GM12872 (cell line): ENCODE results near the gene POLR1F.

Experiments used
- TF ChIP-seq, protein P1 (sequence below): IDR thresholded peaks from 3 replicates; pipeline ENCODE4 v1.5.1; 2011; ENCODE audit warnings: low read depth, mild to moderate bottlenecking, low read length, moderate library complexity; ENCODE audit not compliant: insufficient read depth

Gene POLR1F

DNA sequence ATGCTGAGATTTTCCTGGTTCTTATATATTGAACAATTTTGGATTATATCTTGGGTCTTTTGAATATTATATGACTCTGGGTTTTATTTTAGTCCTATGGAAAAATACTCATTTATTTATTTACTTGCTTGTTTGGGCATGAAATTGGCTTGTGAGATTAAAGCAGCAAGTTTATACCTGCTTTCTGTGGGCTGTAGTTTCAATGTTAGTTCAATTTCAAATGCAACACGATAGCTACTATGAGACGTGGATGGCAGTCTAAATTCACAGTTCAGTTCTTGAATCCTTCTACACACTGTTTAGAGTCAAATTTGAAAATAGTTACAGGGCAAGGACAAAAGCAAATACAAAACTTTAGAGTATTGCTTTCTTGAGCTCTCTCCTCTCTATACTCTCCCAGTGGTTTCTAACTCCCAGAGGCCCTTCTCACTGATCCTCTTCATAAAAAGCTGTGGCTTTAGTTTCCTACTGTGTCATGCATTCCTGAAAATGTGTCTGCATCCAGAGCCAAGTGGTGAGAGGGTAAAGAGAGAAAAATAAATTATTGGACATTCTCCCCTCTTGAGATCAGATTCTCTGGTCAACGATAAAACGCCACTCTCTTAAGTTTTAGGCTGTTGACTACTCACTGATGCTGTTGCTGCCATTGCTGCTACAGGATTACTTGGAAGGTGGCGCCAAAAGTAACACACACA, 34.4 kb downstream of the POLR1F start:
- TF ChIP-seq, protein P1, sequence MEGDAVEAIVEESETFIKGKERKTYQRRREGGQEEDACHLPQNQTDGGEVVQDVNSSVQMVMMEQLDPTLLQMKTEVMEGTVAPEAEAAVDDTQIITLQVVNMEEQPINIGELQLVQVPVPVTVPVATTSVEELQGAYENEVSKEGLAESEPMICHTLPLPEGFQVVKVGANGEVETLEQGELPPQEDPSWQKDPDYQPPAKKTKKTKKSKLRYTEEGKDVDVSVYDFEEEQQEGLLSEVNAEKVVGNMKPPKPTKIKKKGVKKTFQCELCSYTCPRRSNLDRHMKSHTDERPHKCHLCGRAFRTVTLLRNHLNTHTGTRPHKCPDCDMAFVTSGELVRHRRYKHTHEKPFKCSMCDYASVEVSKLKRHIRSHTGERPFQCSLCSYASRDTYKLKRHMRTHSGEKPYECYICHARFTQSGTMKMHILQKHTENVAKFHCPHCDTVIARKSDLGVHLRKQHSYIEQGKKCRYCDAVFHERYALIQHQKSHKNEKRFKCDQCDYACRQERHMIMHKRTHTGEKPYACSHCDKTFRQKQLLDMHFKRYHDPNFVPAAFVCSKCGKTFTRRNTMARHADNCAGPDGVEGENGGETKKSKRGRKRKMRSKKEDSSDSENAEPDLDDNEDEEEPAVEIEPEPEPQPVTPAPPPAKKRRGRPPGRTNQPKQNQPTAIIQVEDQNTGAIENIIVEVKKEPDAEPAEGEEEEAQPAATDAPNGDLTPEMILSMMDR: no peak

DNA sequence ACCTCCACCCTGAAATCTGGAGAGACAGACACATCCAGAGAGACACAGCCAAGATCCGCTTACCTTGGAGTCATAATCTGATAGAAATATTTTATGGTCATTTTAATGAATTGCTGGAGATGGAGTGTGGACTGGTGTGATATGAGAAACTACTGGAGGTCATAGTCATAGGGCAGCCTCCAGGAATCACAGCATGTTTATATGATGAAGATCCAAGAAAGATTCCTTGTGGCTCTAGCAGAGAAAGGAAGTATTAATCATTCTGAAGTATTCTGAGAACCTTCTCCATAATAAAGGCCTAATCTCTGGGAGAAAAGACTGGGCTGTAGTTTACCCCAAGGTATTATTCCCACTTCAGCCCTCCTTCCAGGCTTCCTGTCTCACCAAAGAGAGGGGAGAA, 38.0 kb downstream of the POLR1F start:
- TF ChIP-seq, protein P1: no peak

DNA sequence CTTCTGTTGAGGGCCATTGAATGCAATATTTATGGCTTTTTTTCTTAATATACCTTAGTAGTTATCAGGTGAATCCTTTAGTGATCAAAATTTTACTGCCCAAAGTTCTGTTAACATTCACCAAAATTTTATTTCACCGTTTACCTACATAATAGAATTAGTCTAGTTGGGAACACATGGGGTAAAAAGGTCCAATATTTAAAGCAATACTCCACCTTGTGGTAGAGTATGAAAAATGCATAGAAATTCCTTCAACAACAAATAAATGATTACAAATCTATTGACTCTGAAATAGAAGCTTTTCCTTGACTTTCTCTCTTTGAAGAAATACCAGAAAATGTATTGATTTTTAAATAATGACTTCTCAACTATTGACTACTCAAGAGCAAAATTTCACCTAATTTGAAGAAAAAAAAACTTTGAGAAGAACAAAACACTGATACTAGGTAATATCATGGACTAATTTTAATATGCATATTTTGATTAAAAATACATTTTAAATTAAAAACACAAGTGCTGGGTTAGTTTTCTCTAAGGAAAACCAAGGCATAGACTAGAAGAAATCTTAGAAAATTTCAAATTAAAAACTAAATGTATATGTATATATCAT, 43.3 kb downstream of the POLR1F start:
- TF ChIP-seq, protein P1: peak; percentile 41; the same call in 2 of the 3 replicates

DNA sequence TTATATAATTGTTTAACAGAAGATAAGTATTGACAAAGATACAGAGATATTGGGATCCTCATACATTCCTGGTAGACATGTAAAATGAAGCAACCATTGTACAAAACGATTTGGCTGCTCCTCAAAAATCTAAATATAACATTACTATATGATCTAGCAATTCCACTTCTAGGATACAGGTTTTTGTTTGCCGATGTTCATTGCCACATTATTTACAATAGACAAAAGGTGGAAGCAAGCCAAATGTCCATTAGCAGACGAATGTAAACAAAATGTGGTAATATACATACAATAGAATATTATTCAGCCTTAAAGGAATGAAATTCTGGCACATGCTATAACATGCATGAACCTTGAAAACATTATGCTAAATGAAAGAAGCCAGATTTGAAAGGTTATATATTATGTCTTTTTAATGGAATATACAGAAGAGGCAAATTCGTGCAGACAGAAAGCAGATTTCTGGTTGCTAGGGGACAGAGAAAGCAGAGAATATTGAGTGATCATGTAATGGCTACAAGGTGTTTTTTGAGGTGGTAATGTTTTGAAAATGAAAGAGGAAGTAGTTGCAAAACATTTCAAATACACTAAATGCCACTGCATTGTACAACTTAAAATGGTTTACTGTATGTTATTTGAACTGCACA, 44.9 kb downstream of the POLR1F start:
- TF ChIP-seq, protein P1: no peak

DNA sequence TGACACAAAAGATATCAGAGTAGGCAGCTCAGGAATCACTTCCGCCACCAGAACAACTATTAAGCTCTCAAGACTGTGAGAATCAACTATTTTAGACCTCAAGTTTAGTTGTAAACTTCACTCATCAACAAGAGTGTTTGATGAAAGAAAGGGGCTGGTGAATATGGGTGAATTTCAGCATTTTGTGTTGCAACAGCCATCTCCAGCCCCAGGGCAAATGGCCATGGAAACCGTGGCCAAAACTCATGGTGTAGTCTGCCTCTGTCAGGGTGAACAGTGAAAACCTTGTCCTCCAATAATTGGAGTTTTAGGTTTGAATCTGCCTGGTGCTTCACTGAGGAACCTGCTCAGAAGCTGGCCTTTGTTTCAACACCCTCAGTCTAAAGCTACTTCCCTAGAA, 60.0 kb downstream of the POLR1F start:
- TF ChIP-seq, protein P1: no peak
